ENCODE measurements around the gene CALM1.

DNA sequence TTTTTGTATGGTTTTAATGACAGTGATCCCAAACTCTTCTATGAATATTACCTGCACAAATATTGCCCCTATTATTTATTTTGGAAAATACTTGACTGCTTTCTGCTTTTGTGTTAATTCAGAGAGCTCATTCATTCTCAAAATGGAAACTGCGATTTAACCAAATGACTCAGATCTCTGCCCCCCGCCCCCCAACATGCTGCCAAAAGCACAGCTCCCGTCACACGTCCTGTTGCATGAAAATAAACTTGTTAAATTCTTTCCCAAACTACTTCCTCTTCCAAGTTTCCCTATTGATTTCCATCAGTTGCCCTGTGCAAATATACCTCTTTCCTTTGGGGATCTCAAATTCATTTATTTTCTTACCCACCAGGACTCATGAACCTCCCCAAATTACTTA, 47.1 kb upstream of the CALM1 start:
- TF ChIP-seq, protein P1, sequence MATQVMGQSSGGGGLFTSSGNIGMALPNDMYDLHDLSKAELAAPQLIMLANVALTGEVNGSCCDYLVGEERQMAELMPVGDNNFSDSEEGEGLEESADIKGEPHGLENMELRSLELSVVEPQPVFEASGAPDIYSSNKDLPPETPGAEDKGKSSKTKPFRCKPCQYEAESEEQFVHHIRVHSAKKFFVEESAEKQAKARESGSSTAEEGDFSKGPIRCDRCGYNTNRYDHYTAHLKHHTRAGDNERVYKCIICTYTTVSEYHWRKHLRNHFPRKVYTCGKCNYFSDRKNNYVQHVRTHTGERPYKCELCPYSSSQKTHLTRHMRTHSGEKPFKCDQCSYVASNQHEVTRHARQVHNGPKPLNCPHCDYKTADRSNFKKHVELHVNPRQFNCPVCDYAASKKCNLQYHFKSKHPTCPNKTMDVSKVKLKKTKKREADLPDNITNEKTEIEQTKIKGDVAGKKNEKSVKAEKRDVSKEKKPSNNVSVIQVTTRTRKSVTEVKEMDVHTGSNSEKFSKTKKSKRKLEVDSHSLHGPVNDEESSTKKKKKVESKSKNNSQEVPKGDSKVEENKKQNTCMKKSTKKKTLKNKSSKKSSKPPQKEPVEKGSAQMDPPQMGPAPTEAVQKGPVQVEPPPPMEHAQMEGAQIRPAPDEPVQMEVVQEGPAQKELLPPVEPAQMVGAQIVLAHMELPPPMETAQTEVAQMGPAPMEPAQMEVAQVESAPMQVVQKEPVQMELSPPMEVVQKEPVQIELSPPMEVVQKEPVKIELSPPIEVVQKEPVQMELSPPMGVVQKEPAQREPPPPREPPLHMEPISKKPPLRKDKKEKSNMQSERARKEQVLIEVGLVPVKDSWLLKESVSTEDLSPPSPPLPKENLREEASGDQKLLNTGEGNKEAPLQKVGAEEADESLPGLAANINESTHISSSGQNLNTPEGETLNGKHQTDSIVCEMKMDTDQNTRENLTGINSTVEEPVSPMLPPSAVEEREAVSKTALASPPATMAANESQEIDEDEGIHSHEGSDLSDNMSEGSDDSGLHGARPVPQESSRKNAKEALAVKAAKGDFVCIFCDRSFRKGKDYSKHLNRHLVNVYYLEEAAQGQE (IDR thresholded peaks at IDR 0.05; ENCODE audit: low read depth), result no peak
- TF ChIP-seq YY1 (IDR thresholded peaks at IDR 0.05; ENCODE audit: low read depth) (no peak), TAF1 (IDR thresholded peaks at IDR 0.05; ENCODE audit: low read depth) (no peak), CEBPB (IDR thresholded peaks at IDR 0.05) (no peak), TEAD4 (IDR thresholded peaks at IDR 0.05) (no peak), EP300 (IDR thresholded peaks at IDR 0.05; ENCODE audit: borderline replicate concordance) (no peak), TCF12 (IDR thresholded peaks at IDR 0.05; ENCODE audit: low read depth) (no peak), ZBTB7A (IDR thresholded peaks at IDR 0.05; ENCODE audit: low read depth) (no peak), RAD21 (IDR thresholded peaks at IDR 0.05; ENCODE audit: low read depth) (no peak), NFIC (IDR thresholded peaks at IDR 0.05) (no peak), EGR1 (IDR thresholded peaks at IDR 0.05) (no peak)
- TF ChIP-seq, protein P2, sequence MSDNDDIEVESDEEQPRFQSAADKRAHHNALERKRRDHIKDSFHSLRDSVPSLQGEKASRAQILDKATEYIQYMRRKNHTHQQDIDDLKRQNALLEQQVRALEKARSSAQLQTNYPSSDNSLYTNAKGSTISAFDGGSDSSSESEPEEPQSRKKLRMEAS (IDR thresholded peaks at IDR 0.05), result no peak
